NCI-H146 treated with DMSO at 0.1 percent for 48 hours (cell line): ENCODE data around the gene ZFC3H1.
"Not testable (repeated sequence)": the region's sequence is repeated elsewhere in the genome, so short reads cannot be mapped to it uniquely, and the experiment has no call there.

ENCODE experiments used
- DNase-seq: peaks from one replicate; lab custom pipeline; 2025; ENCODE audit not compliant: unreplicated experiment; lab: John Stamatoyannopoulos, UW

The ZFC3H1 gene

DNA sequence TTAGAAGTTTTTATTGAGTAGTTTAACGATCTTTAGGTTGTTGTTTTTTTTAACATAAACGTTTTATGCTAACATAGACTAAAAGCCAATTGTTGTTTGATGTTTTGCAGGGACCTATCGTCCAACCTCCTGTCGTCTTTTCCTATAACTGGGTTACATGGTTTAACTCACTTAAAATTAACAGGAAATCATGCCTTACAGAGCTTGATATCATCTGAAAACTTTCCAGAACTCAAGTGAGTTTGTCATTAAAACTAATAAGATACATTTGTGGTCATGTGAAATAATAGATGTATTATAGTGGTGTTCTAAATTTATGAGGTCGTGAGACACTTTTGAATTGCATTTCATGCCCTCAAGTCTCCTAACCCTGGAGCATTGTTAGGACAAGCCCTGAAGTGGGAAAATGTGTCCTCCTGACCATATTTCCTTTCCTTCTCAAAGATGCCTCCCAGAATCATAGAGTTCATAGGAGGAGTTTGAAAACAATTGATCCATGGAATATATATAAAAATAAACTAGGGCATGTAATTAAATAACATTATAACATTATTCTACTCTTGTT, 84.9 kb downstream of the ZFC3H1 start:
- DNase-seq, result no peak

DNA sequence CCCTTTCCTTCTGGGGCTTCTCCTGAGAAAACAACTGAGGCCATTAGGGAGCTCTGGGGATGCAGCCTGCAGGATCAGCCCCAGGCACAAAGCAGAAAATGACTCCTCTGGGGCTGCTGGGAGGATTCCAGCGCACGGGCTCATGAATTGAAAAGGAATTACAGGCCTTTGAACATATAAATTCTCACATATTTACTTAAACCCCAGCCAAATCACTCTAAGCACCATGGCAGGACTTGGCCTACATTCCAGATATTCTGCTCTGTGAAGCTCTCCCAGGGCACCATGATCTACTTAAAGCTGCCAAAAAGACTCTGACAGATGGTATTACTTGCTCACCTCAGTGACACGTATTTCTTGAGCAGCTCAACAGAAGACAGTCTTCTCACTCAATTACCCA, 87.2 kb downstream of the ZFC3H1 start:
- no peak for DNase-seq

DNA sequence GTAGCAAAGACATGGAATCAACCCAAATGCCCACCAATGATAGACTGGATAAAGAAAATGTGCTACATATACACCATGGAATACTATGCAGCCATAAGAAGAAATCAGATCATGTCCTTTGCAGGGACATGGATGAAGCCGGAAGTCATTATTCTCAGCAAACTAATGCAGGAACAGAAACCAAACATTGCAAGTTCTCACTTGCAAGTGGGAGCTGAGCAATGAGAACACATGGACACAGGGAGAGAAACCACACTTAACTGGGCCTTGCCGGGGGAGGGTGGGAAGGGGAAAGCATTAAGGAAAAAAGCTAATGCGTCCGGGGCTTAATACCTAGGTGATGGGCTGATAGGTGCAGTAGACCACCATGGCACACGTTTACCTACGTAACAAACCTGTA, 93.8 kb downstream of the ZFC3H1 start:
- not testable (repeated sequence) for DNase-seq

DNA sequence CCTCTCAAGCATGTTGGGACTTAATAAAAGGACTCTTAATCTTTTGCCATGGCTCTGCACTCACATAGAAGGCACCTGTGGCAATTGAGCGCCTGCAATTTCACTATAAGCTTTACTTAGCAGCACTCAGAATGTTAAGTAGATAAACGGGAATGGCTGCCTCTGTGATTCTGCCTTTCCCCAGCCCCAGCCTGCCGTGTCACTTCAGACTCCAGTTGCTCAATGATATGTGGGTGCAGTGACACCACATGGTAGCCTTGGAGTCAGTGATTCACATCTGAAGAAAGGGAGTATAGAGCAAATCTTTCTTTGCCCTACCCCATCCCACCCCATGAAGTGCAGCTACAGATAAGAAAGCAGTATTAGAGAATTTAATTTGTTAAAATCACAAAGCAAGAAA, 96.1 kb downstream of the ZFC3H1 start:
- no peak for DNase-seq

DNA sequence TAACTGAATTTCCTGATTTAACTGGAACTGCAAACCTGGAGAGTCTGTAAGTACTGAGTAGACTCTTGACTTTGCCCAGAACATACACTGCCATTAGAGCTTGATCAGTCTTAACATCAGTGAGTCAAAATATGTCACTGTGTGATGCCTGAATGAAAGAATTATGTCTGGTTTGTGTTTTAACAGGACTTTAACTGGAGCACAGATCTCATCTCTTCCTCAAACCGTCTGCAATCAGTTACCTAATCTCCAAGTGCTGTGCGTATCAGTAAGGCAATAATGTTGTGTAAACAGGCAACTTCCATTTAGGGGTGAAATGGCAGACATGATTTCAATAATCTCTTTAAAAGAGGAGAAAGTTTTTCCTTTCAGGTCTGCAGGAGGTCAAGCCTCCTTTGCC, 97.0 kb downstream of the ZFC3H1 start:
- DNase-seq, result no peak

DNA sequence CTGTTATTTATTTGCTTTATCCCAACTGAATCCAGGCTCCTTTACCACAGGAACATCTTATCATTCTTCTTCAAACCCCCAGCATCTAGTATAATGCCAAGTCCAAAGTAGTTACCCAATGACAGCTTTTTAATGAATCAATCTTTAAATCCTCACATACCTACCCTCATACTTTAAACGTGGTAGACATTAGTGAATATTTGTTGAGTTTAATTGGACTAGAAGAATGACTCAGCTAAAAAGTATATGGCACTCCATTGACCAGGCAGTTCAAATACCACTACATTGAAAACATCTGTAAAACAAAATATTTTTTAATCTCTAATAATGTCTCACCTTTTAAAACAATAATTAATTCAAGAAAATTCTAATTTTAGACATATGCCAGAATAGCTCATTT, 98.1 kb downstream of the ZFC3H1 start:
- DNase-seq, result no peak

DNA sequence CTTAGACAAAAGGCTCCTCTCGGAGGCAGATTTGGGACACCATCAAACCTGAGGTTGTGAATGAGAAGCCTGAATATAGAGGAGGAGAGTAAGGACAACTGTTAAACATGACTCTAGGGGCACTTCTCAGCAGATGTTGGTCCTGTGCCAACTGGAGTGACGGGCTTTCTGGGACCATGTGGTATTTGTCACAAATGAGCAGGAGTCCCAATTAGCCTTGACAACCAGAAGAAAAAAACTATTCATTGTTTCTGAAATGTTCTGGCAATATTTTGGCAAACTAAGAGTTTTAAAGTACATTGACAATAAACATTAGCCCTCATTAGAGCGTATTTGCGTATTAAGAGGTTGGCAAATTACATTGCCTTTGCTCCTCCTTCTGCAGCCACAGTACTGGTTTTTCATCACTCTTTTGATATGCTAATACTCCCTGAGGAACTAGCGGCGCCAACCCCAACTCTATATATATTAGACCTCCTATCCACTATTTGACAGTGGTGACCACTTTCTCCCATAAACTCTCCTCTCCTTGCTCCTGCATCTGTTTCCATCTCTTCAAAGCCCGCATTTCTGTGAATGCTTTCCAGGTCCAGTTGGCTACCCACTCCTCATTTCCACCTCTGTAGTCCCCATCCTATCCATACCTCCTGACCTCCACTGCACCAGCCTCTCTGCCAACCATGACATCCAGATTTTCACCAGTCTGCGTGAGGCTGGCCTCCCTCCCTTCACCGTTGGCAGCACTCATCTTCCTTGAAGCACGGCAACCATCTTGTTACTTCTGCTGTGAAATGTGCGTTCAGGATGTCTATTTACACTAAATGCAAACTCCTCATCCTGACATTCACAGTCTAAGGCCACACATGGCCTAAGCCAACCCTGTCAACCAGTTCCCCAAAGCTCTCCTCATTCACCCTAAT, 100.7 kb downstream of the ZFC3H1 start:
- DNase-seq, result no peak
